Measurements from ENCODE around the gene CUX1.
"Not testable (repeated sequence)": the region's sequence is repeated elsewhere in the genome, so short reads cannot be mapped to it uniquely, and the experiment has no call there.

Gene CUX1

GRCh38 chr7:101817471-101818286 lies at the start of gene CUX1:
Gene CUX1 (plus strand): TSS chr7:101817626. CDS start chr7:101817640, 14 bp downstream.
- peak in 1 of 2 experiments; percentile 15 for DNase-seq (ENCODE audit: low read depth in 2 of 2)

GRCh38 chr7:101768280-101768679 lies 49.1 kb upstream of the CUX1 start:
- no peak for DNase-seq (ENCODE audit: low read depth in 2 of 2)

GRCh38 chr7:101770466-101770865 lies 47.0 kb upstream of the CUX1 start:
- DNase-seq (ENCODE audit: low read depth in 2 of 2): no peak

GRCh38 chr7:101772508-101773211 lies 44.8 kb upstream of the CUX1 start:
- no peak for DNase-seq (ENCODE audit: low read depth in 2 of 2)

- no peak for DNase-seq (ENCODE audit: low read depth in 2 of 2)
These were observed 42.2 kb upstream of the CUX1 start for GRCh38 chr7:101775181-101775580.

GRCh38 chr7:101778026-101778580 lies 39.3 kb upstream of the CUX1 start:
- DNase-seq (ENCODE audit: low read depth in 2 of 2): no peak

- no peak for DNase-seq (ENCODE audit: low read depth in 2 of 2)
These were observed 38.2 kb upstream of the CUX1 start for GRCh38 chr7:101779267-101779666.

- no peak for DNase-seq (ENCODE audit: low read depth in 2 of 2)
These were observed 37.1 kb upstream of the CUX1 start for GRCh38 chr7:101780281-101780680.

- DNase-seq (ENCODE audit: low read depth in 2 of 2): no peak
These were observed 36.0 kb upstream of the CUX1 start for GRCh38 chr7:101781439-101781838.

GRCh38 chr7:101782476-101782875 lies 35.0 kb upstream of the CUX1 start:
- DNase-seq (ENCODE audit: low read depth in 2 of 2): no peak

- DNase-seq (ENCODE audit: low read depth in 2 of 2): no peak
These were observed 34.5 kb upstream of the CUX1 start for GRCh38 chr7:101782896-101783295.

- DNase-seq (ENCODE audit: low read depth in 2 of 2): no peak
These were observed 33.8 kb upstream of the CUX1 start for GRCh38 chr7:101783381-101784181.

- no peak for DNase-seq (ENCODE audit: low read depth in 2 of 2)
These were observed 32.9 kb upstream of the CUX1 start for GRCh38 chr7:101784292-101785127.

GRCh38 chr7:101787864-101788263 lies 29.6 kb upstream of the CUX1 start:
- no peak for DNase-seq (ENCODE audit: low read depth in 2 of 2)

GRCh38 chr7:101788517-101788916 lies 28.9 kb upstream of the CUX1 start:
- DNase-seq (ENCODE audit: low read depth in 2 of 2): no peak

- no peak for DNase-seq (ENCODE audit: low read depth in 2 of 2)
These were observed 26.7 kb upstream of the CUX1 start for GRCh38 chr7:101790566-101791293.

GRCh38 chr7:101792051-101792681 lies 25.3 kb upstream of the CUX1 start:
- no peak for DNase-seq (ENCODE audit: low read depth in 2 of 2)

- DNase-seq (ENCODE audit: low read depth in 2 of 2): not testable (repeated sequence)
These were observed 24.7 kb upstream of the CUX1 start for GRCh38 chr7:101792682-101793071.

GRCh38 chr7:101795461-101795860 lies 22.0 kb upstream of the CUX1 start:
- DNase-seq (ENCODE audit: low read depth in 2 of 2): no peak

- not testable (repeated sequence) for DNase-seq (ENCODE audit: low read depth in 2 of 2)
These were observed 19.3 kb upstream of the CUX1 start for GRCh38 chr7:101798173-101798572.

All from stimulated activated CD4-positive, alpha-beta T cell treated with anti-CD3 and anti-CD28 coated beads, Interleukin-12 subunit alpha, Interleukin-12 subunit beta, amount 100 ng/mL, for 24 hours (primary cell).